ENCODE data around the gene CDYL2.

Gene CDYL2

GRCh38 chr16:80804526-80805383 is at the start of gene CDYL2:
CDYL2 (minus strand) TSS chr16:80804598; CDS start chr16:80804173, 425 bp downstream.
- no peaks in the 10 kb centered on the region for H3K27me3 ChIP-seq
- peak within 1 kb of the TSS; percentile 70 to 90 (median 84) for H3K27ac ChIP-seq
- peak within 1 kb of the TSS; percentile 74 to 87 (median 82) for H3K4me3 ChIP-seq
- peak within 1 kb of the TSS; percentile 72 to 96 (median 87) for H3K4me2 ChIP-seq
- peaks cover 0 to 26% (median 10%) of the 10 kb centered on the region in 11 experiments; a peak in 16 of 22 replicates for H3K9me3 ChIP-seq (replicated peaks in 1 of 11)
- no peak for TF ChIP-seq Cebpa-rat (IDR thresholded peaks at IDR 0.05)
- peaks cover 0 to 31% (median 13%) of the 10 kb centered on the region in 11 experiments; a peak in 11 of 22 replicates for H4K20me1 ChIP-seq
- H3K4me1 ChIP-seq = peaks cover 40 to 69% (median 48%) of the 10 kb centered on the region in 10 experiments
- peaks cover 0 to 11% (median 0%) of the 10 kb centered on the region in 11 experiments; a peak in 3 of 22 replicates for H3K36me3 ChIP-seq
- peak within 1 kb of the TSS; percentile 80 to 89 (median 88) for H3K9ac ChIP-seq

GRCh38 chr16:80852261-80852872 is 48.0 kb upstream of the CDYL2 start:
- Histone ChIP-seq H3K9me3 (replicated peaks in 1 of 11) (no peaks in the 10 kb centered on the region), H3K4me2 (no peak overlapping the region), H3K9ac (no peak overlapping the region), H3K27ac (no peak overlapping the region), H3K4me1 (no peaks in the 10 kb centered on the region), H3K4me3 (no peak overlapping the region), H3K36me3 (no peaks in the 10 kb centered on the region), H3K27me3 (no peaks in the 10 kb centered on the region), H4K20me1 (no peaks in the 10 kb centered on the region)
- no peak for TF ChIP-seq Cebpa-rat (IDR thresholded peaks at IDR 0.05)

- Histone ChIP-seq H3K4me3 (no peak overlapping the region), H3K36me3 (no peaks in the 10 kb centered on the region)
- TF ChIP-seq Cebpa-rat (IDR thresholded peaks at IDR 0.05) = no peak
Observed at GRCh38 chr16:80851831-80852230, 47.4 kb upstream of the CDYL2 start.

GRCh38 chr16:80850757-80851156 is 46.4 kb upstream of the CDYL2 start:
- Histone ChIP-seq H3K9ac (no peak overlapping the region), H3K27me3 (no peaks in the 10 kb centered on the region), H3K27ac (no peak overlapping the region), H4K20me1 (no peaks in the 10 kb centered on the region), H3K36me3 (no peaks in the 10 kb centered on the region), H3K9me3 (replicated peaks in 1 of 11) (no peaks in the 10 kb centered on the region), H3K4me1 (no peaks in the 10 kb centered on the region), H3K4me3 (no peak overlapping the region), H3K4me2 (no peak overlapping the region)
- TF ChIP-seq Cebpa-rat (IDR thresholded peaks at IDR 0.05) = no peak

More at GRCh38 chr16:80851831-80852230, 47.4 kb upstream of the CDYL2 start:
- Histone ChIP-seq H3K9ac (no peak overlapping the region), H3K27me3 (no peaks in the 10 kb centered on the region), H3K9me3 (replicated peaks in 1 of 11) (no peaks in the 10 kb centered on the region), H3K4me1 (no peaks in the 10 kb centered on the region), H4K20me1 (no peaks in the 10 kb centered on the region), H3K4me2 (no peak overlapping the region), H3K27ac (no peak overlapping the region)

- Histone ChIP-seq H3K9ac (no peak overlapping the region), H3K27ac (no peak overlapping the region), H3K9me3 (replicated peaks in 1 of 11) (peaks cover 6 to 14% (median 11%) of the 10 kb centered on the region in 11 experiments; a peak in 19 of 22 replicates), H3K4me2 (no peak overlapping the region), H3K36me3 (no peaks in the 10 kb centered on the region), H3K4me1 (no peaks in the 10 kb centered on the region), H3K4me3 (no peak overlapping the region), H4K20me1 (no peaks in the 10 kb centered on the region), H3K27me3 (no peaks in the 10 kb centered on the region)
- no peak for TF ChIP-seq Cebpa-rat (IDR thresholded peaks at IDR 0.05)
Observed at GRCh38 chr16:80848862-80849261, 44.5 kb upstream of the CDYL2 start.

- no peaks in the 10 kb centered on the region for H4K20me1 ChIP-seq
- no peaks in the 10 kb centered on the region for H3K4me1 ChIP-seq
- no peak overlapping the region for H3K27ac ChIP-seq
- H3K36me3 ChIP-seq = no peaks in the 10 kb centered on the region
- H3K4me2 ChIP-seq = no peak overlapping the region
- no peak overlapping the region for H3K4me3 ChIP-seq
- no peaks in the 10 kb centered on the region for H3K27me3 ChIP-seq
- no peak overlapping the region for H3K9ac ChIP-seq
- no peak for TF ChIP-seq Cebpa-rat (IDR thresholded peaks at IDR 0.05)
- peaks cover 18 to 31% (median 26%) of the 10 kb centered on the region in 11 experiments; a peak in 21 of 22 replicates for H3K9me3 ChIP-seq (replicated peaks in 1 of 11)
Observed at GRCh38 chr16:80846680-80847079, 42.3 kb upstream of the CDYL2 start.

GRCh38 chr16:80846275-80846674 is 41.9 kb upstream of the CDYL2 start:
- TF ChIP-seq Cebpa-rat (IDR thresholded peaks at IDR 0.05) = no peak
- H3K36me3 ChIP-seq = no peaks in the 10 kb centered on the region
- H3K4me3 ChIP-seq = no peak overlapping the region
- H4K20me1 ChIP-seq = no peaks in the 10 kb centered on the region
- H3K9ac ChIP-seq = no peak overlapping the region
- H3K4me2 ChIP-seq = no peak overlapping the region
- no peaks in the 10 kb centered on the region for H3K4me1 ChIP-seq
- H3K27me3 ChIP-seq = no peaks in the 10 kb centered on the region
- H3K27ac ChIP-seq = no peak overlapping the region
- peaks cover 18 to 34% (median 27%) of the 10 kb centered on the region in 11 experiments; a peak in 21 of 22 replicates for H3K9me3 ChIP-seq (replicated peaks in 1 of 11)

- H3K9me3 ChIP-seq (replicated peaks in 1 of 11) = peaks cover 18 to 48% (median 31%) of the 10 kb centered on the region in 11 experiments; a peak in 21 of 22 replicates
- no peaks in the 10 kb centered on the region for H3K4me1 ChIP-seq
- H3K36me3 ChIP-seq = no peaks in the 10 kb centered on the region
- H3K27ac ChIP-seq = no peak overlapping the region
- TF ChIP-seq Cebpa-rat (IDR thresholded peaks at IDR 0.05) = no peak
- no peak overlapping the region for H3K9ac ChIP-seq
- H3K4me2 ChIP-seq = no peak overlapping the region
- H3K4me3 ChIP-seq = no peak overlapping the region
- H4K20me1 ChIP-seq = no peaks in the 10 kb centered on the region
- H3K27me3 ChIP-seq = no peaks in the 10 kb centered on the region
Observed at GRCh38 chr16:80844395-80844794, 40.0 kb upstream of the CDYL2 start.

- no peak overlapping the region for H3K4me3 ChIP-seq
- no peaks in the 10 kb centered on the region for H3K4me1 ChIP-seq
- H3K27ac ChIP-seq = no peak overlapping the region
- H3K4me2 ChIP-seq = no peak overlapping the region
- no peaks in the 10 kb centered on the region for H3K36me3 ChIP-seq
- no peak for TF ChIP-seq Cebpa-rat (IDR thresholded peaks at IDR 0.05)
- H3K9me3 ChIP-seq (replicated peaks in 1 of 11) = peaks cover 18 to 48% (median 31%) of the 10 kb centered on the region in 11 experiments; a peak in 21 of 22 replicates
- H3K9ac ChIP-seq = no peak overlapping the region
- no peaks in the 10 kb centered on the region for H4K20me1 ChIP-seq
- H3K27me3 ChIP-seq = no peaks in the 10 kb centered on the region
Observed at GRCh38 chr16:80841231-80841630, 36.8 kb upstream of the CDYL2 start.
